GM19467 (cell line): Measurements from ENCODE around the gene UNC5B.

ENCODE experiments used
- ATAC-seq: cut with Tn5 transposase; IDR thresholded peaks from one replicate; pipeline ENCODE4 v1.9.1; 2021; ENCODE audit warnings: mild to moderate bottlenecking, moderate library complexity; ENCODE audit not compliant: unreplicated experiment

The UNC5B gene

GRCh38 chr10:71212318-71213126 lies at the start of gene UNC5B:
Gene UNC5B, plus strand, starts transcription at chr10:71212570. Its CDS starts 416 bp downstream, at chr10:71212986.
- ATAC-seq = no peak

- ATAC-seq = no peak
Measured at GRCh38 chr10:71173466-71173865, 38.9 kb upstream of the UNC5B start.

GRCh38 chr10:71176661-71177060 lies 35.7 kb upstream of the UNC5B start:
- ATAC-seq = no peak

GRCh38 chr10:71177651-71178199 lies 34.6 kb upstream of the UNC5B start:
- ATAC-seq = no peak

- ATAC-seq = no peak
Measured at GRCh38 chr10:71178880-71179279, 33.5 kb upstream of the UNC5B start.

- ATAC-seq = no peak
Measured at GRCh38 chr10:71179382-71179781, 33.0 kb upstream of the UNC5B start.

GRCh38 chr10:71184421-71184820 lies 27.9 kb upstream of the UNC5B start:
- no peak for ATAC-seq

GRCh38 chr10:71185209-71185608 lies 27.2 kb upstream of the UNC5B start:
- ATAC-seq = no peak

- ATAC-seq = no peak
Measured at GRCh38 chr10:71187197-71187596, 25.2 kb upstream of the UNC5B start.

- no peak for ATAC-seq
Measured at GRCh38 chr10:71187600-71187999, 24.8 kb upstream of the UNC5B start.

GRCh38 chr10:71188201-71188600 lies 24.2 kb upstream of the UNC5B start:
- ATAC-seq = no peak

GRCh38 chr10:71191019-71191418 lies 21.4 kb upstream of the UNC5B start:
- no peak for ATAC-seq

- no peak for ATAC-seq
Measured at GRCh38 chr10:71191551-71192076, 20.8 kb upstream of the UNC5B start.

GRCh38 chr10:71193516-71193915 lies 18.9 kb upstream of the UNC5B start:
- ATAC-seq = no peak

- no peak for ATAC-seq
Measured at GRCh38 chr10:71197955-71198354, 14.4 kb upstream of the UNC5B start.

GRCh38 chr10:71201849-71202248 lies 10.5 kb upstream of the UNC5B start:
- no peak for ATAC-seq

- ATAC-seq = no peak
Measured at GRCh38 chr10:71202314-71202713, 10.1 kb upstream of the UNC5B start.

GRCh38 chr10:71203124-71203523 lies 9.2 kb upstream of the UNC5B start:
- no peak for ATAC-seq

GRCh38 chr10:71203716-71204115 lies 8.7 kb upstream of the UNC5B start:
- ATAC-seq = no peak

GRCh38 chr10:71204746-71205145 lies 7.6 kb upstream of the UNC5B start:
- no peak for ATAC-seq

GRCh38 chr10:71205468-71205867 lies 6.9 kb upstream of the UNC5B start:
- no peak for ATAC-seq

- no peak for ATAC-seq
Measured at GRCh38 chr10:71206911-71207310, 5.5 kb upstream of the UNC5B start.
